Osteoblast (primary cell): Measurements from ENCODE around the gene TUBGCP5. TPM values are rescaled to one million over a fixed set of nuclear protein-coding genes. Genes with fewer than 3 reads are reported as not detected.

Experiments used
- DNase-seq: peaks from one replicate; pipeline ENCODE4 v3.0.0; 2011; ENCODE audit warnings: low spot score, mixed read lengths; ENCODE audit not compliant: insufficient read length; ENCODE audit errors: missing footprints
- H2AFZ ChIP-seq: 2 replicates; pipeline ENCODE4 v1.6.0; 2011; ENCODE audit warnings: mild to moderate bottlenecking, low read length
- H3K27ac ChIP-seq: 2 replicates; pipeline ENCODE4 v1.5.1; 2011; ENCODE audit warnings: mild to moderate bottlenecking, low read depth, low read length, moderate library complexity
- H3K27me3 ChIP-seq: 2 replicates; pipeline ENCODE4 v1.6.0; 2012; ENCODE audit warnings: mild to moderate bottlenecking, control low read depth, inconsistent platforms, low read length, moderate library complexity; ENCODE audit not compliant: insufficient read depth
- H3K36me3 ChIP-seq: 2 replicates; pipeline ENCODE4 v1.5.1; 2011; ENCODE audit warnings: mild to moderate bottlenecking, low read length, control low read depth, moderate library complexity; ENCODE audit not compliant: insufficient read depth
- H3K4me1 ChIP-seq: 2 replicates; pipeline ENCODE4 v1.5.1; 2011; ENCODE audit warnings: mild to moderate bottlenecking, low read length, control low read depth, moderate library complexity; ENCODE audit not compliant: insufficient read depth
- H3K4me2 ChIP-seq: 2 replicates; pipeline ENCODE4 v1.6.0; 2011; ENCODE audit warnings: mild to moderate bottlenecking, low read length; ENCODE audit not compliant: insufficient read depth
- H3K4me3 ChIP-seq: fragments of 200-600 bp; sonication (generic); 3 replicates; pipeline ENCODE4 v1.5.1; 2012; ENCODE audit warnings: mild to moderate bottlenecking, low read length, inconsistent platforms; ENCODE audit not compliant: insufficient read depth
- H3K79me2 ChIP-seq: 2 replicates; pipeline ENCODE4 v1.6.0; 2012; ENCODE audit warnings: mild to moderate bottlenecking, low read length, control low read depth, inconsistent platforms; ENCODE audit not compliant: insufficient read depth
- H3K9me3 ChIP-seq: 2 replicates; pipeline ENCODE4 v1.5.1; 2011; ENCODE audit warnings: low read depth, low read length, control low read depth
- H4K20me1 ChIP-seq: 2 replicates; pipeline ENCODE4 v1.6.0; 2012; ENCODE audit warnings: mild to moderate bottlenecking, low read length, control low read depth; ENCODE audit not compliant: insufficient read depth
- total RNA-seq: library from RNA; depleted of rRNA; stranded (reverse); fragments of >200 nt; gene quantifications from 2 replicates; pipeline ENCODE4 v1.2.3, GENCODE V29; 2012
- TF ChIP-seq, protein P1 (sequence below): IDR thresholded peaks from 2 replicates; pipeline ENCODE4 v1.5.1; 2011; ENCODE audit warnings: mild to moderate bottlenecking, low read depth, low read length, moderate library complexity; ENCODE audit errors: extremely low read depth

The TUBGCP5 gene
- total RNA-seq, 1 donor: 32.6 TPM

GRCh38 chr15:23003736-23004135, 35.6 kb downstream of the TUBGCP5 start:
- H3K9me3 ChIP-seq: no peaks in the 10 kb centered on the region
- H3K27me3 ChIP-seq: no peaks in the 10 kb centered on the region
- peaks cover 49% of the 10 kb centered on the region for H3K36me3 ChIP-seq

DNA sequence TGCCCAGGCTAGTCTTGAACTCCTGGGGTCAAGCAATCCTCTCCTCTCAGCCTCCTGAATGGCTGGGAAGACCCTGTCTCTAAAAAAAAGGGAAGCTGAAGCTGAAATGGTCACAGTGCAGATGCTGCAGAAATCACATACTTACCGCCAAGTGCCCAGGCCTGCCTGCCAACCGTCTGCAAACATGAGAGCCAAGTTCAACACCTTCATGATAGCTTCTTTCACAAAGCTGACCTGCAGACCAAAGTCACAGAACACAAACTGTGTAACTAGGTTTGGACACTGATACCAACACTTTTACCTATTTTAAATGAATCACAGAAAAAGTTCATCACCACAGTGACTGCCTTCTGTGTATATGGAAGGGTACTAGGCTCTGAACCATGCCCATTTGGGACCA, 36.4 kb downstream of the TUBGCP5 start:
- Histone ChIP-seq H3K4me3 (no peak overlapping the region), H3K79me2 (no peaks in the 10 kb centered on the region), H3K27ac (no peak overlapping the region), H2AFZ (no peak overlapping the region), H3K36me3 (peaks cover 41% of the 10 kb centered on the region), H3K27me3 (no peaks in the 10 kb centered on the region), H4K20me1 (no peaks in the 10 kb centered on the region), H3K4me2 (no peak overlapping the region), H3K9me3 (no peaks in the 10 kb centered on the region), H3K4me1 (no peaks in the 10 kb centered on the region)
- TF ChIP-seq, protein P1, sequence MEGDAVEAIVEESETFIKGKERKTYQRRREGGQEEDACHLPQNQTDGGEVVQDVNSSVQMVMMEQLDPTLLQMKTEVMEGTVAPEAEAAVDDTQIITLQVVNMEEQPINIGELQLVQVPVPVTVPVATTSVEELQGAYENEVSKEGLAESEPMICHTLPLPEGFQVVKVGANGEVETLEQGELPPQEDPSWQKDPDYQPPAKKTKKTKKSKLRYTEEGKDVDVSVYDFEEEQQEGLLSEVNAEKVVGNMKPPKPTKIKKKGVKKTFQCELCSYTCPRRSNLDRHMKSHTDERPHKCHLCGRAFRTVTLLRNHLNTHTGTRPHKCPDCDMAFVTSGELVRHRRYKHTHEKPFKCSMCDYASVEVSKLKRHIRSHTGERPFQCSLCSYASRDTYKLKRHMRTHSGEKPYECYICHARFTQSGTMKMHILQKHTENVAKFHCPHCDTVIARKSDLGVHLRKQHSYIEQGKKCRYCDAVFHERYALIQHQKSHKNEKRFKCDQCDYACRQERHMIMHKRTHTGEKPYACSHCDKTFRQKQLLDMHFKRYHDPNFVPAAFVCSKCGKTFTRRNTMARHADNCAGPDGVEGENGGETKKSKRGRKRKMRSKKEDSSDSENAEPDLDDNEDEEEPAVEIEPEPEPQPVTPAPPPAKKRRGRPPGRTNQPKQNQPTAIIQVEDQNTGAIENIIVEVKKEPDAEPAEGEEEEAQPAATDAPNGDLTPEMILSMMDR: no peak
- DNase-seq: no peak

More at GRCh38 chr15:23003736-23004135, 35.6 kb downstream of the TUBGCP5 start:
- Histone ChIP-seq H3K27ac (no peak overlapping the region), H2AFZ (no peak overlapping the region), H3K4me2 (no peak overlapping the region), H3K4me3 (no peak overlapping the region), H3K79me2 (no peaks in the 10 kb centered on the region), H4K20me1 (no peaks in the 10 kb centered on the region), H3K4me1 (no peaks in the 10 kb centered on the region)
- no peak for DNase-seq
- TF ChIP-seq, protein P1: no peak

GRCh38 chr15:22995795-22996194, 43.6 kb downstream of the TUBGCP5 start:
- TF ChIP-seq, protein P1: no peak
- Histone ChIP-seq H2AFZ (no peak overlapping the region), H3K36me3 (peaks cover 20% of the 10 kb centered on the region), H3K27ac (no peak overlapping the region), H3K4me1 (peaks cover 6% of the 10 kb centered on the region), H3K79me2 (no peaks in the 10 kb centered on the region), H4K20me1 (no peaks in the 10 kb centered on the region), H3K4me2 (no peak overlapping the region), H3K9me3 (no peaks in the 10 kb centered on the region), H3K27me3 (no peaks in the 10 kb centered on the region), H3K4me3 (no peak overlapping the region)
- no peak for DNase-seq

- H3K4me2 ChIP-seq: no peak overlapping the region
- no peaks in the 10 kb centered on the region for H3K9me3 ChIP-seq
- no peaks in the 10 kb centered on the region for H3K27me3 ChIP-seq
- no peak overlapping the region for H3K4me3 ChIP-seq
- H3K36me3 ChIP-seq: peaks cover 7% of the 10 kb centered on the region
- peaks cover 6% of the 10 kb centered on the region for H3K4me1 ChIP-seq
- H3K27ac ChIP-seq: no peak overlapping the region
- no peak for DNase-seq
- H3K79me2 ChIP-seq: no peaks in the 10 kb centered on the region
- H4K20me1 ChIP-seq: no peaks in the 10 kb centered on the region
- no peak overlapping the region for H2AFZ ChIP-seq
- TF ChIP-seq, protein P1: no peak
Measured at GRCh38 chr15:22992024-22992326, 47.4 kb downstream of the TUBGCP5 start.
